Measurements from ENCODE around the gene SAG.

The SAG gene

DNA sequence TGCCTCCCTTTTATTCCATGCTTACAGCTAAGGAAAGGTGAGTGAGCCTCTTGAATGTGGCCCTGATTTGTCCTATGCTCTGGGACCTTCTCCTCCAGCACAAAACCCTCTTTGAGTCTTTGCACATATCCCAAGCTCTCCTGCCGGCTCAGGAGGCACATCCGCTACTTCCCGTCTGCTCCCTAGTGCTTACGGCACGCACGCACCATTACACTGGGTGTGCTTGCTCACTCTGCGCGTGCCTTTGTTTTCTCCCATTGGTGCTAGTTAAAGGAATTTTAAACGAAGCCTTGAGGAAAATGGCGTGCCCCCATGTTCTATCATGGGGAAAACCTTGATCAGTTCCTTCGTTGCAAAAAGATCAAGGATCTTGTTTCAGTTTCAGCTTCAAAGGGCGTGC lies 38.8 kb downstream of the SAG start:
- no peak for DNase-seq (ENCODE audit: low read depth)
- no peak overlapping the region for H3K4me3 ChIP-seq (ENCODE audit: low read depth, low read length)
- no peak for TF ChIP-seq CTCF (IDR thresholded peaks at IDR 0.05; ENCODE audit: control insufficient read depth, extremely low read depth, insufficient read depth)

- H3K4me3 ChIP-seq (ENCODE audit: low read depth, low read length), result no peak overlapping the region
- no peak for TF ChIP-seq CTCF (IDR thresholded peaks at IDR 0.05; ENCODE audit: control insufficient read depth, extremely low read depth, insufficient read depth)
- DNase-seq (ENCODE audit: low read depth), result no peak
These were observed 39.3 kb downstream of the SAG start for GRCh38 chr2:233346930-233347329.

DNA sequence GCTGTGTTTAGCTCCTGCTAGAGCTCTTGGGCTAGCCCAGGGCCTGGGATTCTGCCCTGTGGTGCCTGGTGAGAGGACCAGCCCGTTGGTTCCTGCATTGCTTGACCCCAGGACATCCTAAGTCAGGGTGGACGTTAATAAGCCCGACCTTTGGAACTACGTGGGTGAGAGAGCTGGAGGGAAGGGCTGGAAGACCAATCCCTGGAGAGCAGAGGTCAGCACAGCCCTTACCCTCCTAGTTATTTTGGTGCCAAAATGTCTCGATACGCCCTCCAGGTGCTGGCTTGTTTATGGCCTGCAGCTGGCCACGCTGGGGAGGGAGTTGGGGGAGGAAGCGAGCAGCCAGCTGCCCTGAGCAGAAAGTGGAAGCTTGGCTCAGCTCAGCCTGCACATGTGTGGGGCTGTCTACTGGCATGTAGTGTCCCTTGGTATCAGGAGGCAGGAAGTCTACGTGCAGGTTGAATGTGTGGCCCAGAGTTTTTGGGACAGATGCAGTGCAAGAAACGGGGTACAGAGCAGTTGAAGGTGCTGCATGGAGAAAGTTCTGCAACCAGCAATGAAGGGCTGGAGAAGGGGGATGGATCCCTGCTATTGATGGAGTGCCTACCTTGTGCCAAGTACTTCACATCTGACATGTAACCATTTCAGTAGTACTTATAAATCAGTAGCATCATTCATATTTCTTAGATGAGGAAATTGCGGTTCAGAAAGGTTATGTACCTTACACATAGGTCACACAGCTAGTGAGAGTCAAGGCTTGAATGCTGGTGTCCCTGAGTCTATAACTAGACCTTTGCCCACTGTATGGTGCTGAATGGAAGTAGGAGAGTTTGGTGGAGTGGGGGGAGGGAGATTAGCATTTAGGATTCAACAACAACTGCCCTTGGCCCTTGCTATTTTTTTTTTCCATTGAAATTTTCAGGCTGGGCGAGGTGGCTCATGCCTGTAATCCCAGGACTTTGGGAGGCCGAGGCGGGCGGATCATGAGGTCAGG lies 41.7 kb downstream of the SAG start:
- TF ChIP-seq CTCF (IDR thresholded peaks at IDR 0.05; ENCODE audit: control insufficient read depth, extremely low read depth, insufficient read depth), result no peak
- no peak for DNase-seq (ENCODE audit: low read depth)
- H3K4me3 ChIP-seq (ENCODE audit: low read depth, low read length), result no peak overlapping the region

DNA sequence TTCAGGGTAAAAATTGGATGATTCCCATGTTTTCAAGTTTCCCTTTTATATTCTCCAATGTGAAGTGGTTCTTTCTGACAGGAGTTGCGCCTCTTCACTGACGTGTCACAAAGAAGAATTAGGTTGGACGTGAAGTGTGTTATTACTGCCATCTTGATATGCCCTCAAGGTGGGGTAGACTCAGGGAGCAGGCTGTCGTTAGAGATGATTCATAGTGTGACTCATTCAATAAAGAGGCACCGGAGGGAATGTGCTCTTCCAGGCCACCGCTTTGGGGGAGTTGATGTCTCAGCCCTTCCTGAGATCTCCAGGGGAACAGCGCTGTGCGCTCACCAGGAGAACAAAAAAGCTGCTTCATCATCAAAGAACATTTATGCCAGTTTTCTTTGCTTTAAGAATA lies 43.1 kb downstream of the SAG start:
- no peak for DNase-seq (ENCODE audit: low read depth)
- no peak for TF ChIP-seq CTCF (IDR thresholded peaks at IDR 0.05; ENCODE audit: control insufficient read depth, extremely low read depth, insufficient read depth)
- H3K4me3 ChIP-seq (ENCODE audit: low read depth, low read length), result no peak overlapping the region

DNA sequence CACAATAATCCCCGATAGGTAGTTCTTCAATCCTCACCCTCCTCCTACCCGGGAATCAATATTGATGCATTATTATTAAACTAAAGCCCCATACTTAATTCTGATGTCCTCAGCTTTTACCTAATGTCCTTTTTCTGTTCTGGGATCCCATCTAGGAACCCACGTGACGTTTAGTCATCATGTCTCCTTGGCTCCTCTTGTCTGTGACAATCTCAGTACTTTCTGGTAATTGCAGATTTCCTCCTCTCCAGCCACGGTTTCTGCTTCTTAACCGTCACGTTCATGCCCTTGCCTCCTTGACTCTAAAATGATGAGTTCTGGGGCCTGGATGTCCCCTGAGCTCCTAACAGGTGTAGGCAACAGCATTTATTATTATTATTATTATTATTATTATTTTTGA lies 43.8 kb downstream of the SAG start:
- no peak for DNase-seq (ENCODE audit: low read depth)
- TF ChIP-seq CTCF (IDR thresholded peaks at IDR 0.05; ENCODE audit: control insufficient read depth, extremely low read depth, insufficient read depth), result no peak
- H3K4me3 ChIP-seq (ENCODE audit: low read depth, low read length), result no peak overlapping the region

DNA sequence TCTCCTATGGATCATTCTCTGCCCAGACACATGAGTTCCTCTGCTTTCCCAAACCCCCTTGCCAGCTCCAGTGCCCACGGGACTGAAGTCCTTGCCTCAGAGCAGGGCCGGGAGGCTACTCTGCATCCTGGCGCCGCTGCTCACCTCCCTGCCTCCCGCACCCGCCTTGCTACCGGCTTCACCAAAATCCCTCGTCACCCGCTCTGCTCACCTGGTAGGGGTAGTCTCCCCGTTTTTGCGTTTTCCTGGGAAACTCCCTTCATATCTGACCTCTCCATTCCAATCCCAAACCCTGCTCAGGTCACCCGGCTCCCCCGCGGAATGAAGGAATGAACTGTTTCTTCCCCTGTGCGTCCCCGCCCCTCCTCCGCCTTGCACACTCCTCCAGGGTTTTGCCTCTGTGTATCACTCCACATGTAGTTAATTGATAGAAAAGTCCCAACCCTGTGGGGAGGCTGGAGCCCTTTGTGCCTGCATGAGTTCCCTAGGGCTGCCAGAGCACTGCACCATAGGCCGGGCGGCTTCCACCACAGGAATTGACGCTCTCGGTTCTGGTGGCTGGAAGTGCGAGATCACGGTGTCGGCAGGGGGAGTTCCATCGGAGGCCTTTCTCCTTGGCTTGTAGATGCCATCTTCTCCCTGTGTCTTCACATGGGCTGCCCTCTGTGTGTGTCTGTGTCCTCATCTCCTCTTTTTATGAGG lies 44.7 kb downstream of the SAG start:
- no peak for TF ChIP-seq CTCF (IDR thresholded peaks at IDR 0.05; ENCODE audit: control insufficient read depth, extremely low read depth, insufficient read depth)
- DNase-seq (ENCODE audit: low read depth), result no peak
- no peak overlapping the region for H3K4me3 ChIP-seq (ENCODE audit: low read depth, low read length)
